ENCODE results near the gene TMEM174. TPM values are rescaled to one million over a fixed set of nuclear protein-coding genes. Genes with fewer than 3 reads are reported as not detected.
A peak's percentile ranks its signal among the peaks of the same experiment; 100 is the strongest.

TMEM174 gene
- total RNA-seq, 1 donor: not detected

GRCh38 chr5:73158313-73158712, 14.7 kb upstream of the TMEM174 start:
- no peak for DNase-seq (ENCODE audit: low read depth)
- no peak for TF ChIP-seq CTCF (IDR thresholded peaks at IDR 0.05; ENCODE audit: insufficient read depth, low read length)
- no peak overlapping the region for H3K4me3 ChIP-seq (ENCODE audit: low read depth, low read length)

- no peak for DNase-seq (ENCODE audit: low read depth)
- no peak overlapping the region for H3K4me3 ChIP-seq (ENCODE audit: low read depth, low read length)
- TF ChIP-seq CTCF (IDR thresholded peaks at IDR 0.05; ENCODE audit: insufficient read depth, low read length): no peak
Measured at GRCh38 chr5:73160239-73160671, 12.7 kb upstream of the TMEM174 start.

- peak; percentile 69 for TF ChIP-seq CTCF (IDR thresholded peaks at IDR 0.05; ENCODE audit: insufficient read depth, low read length)
- peak; percentile 35 for DNase-seq (ENCODE audit: low read depth)
- H3K4me3 ChIP-seq (ENCODE audit: low read depth, low read length): no peak overlapping the region
Measured at GRCh38 chr5:73170522-73170921, 2.5 kb upstream of the TMEM174 start.

GRCh38 chr5:73171495-73171894, 1.5 kb upstream of the TMEM174 start:
- no peak for TF ChIP-seq CTCF (IDR thresholded peaks at IDR 0.05; ENCODE audit: insufficient read depth, low read length)
- no peak overlapping the region for H3K4me3 ChIP-seq (ENCODE audit: low read depth, low read length)
- DNase-seq (ENCODE audit: low read depth): no peak

- DNase-seq (ENCODE audit: low read depth): no peak
- no peak for TF ChIP-seq CTCF (IDR thresholded peaks at IDR 0.05; ENCODE audit: insufficient read depth, low read length)
- no peak overlapping the region for H3K4me3 ChIP-seq (ENCODE audit: low read depth, low read length)
Measured at GRCh38 chr5:73174100-73174815, 1.3 kb downstream of the TMEM174 start.

- DNase-seq (ENCODE audit: low read depth): no peak
- TF ChIP-seq CTCF (IDR thresholded peaks at IDR 0.05; ENCODE audit: insufficient read depth, low read length): no peak
- no peak overlapping the region for H3K4me3 ChIP-seq (ENCODE audit: low read depth, low read length)
Measured at GRCh38 chr5:73176250-73176649, 3.3 kb downstream of the TMEM174 start.

GRCh38 chr5:73178265-73178664, 5.3 kb downstream of the TMEM174 start:
- DNase-seq (ENCODE audit: low read depth): no peak
- H3K4me3 ChIP-seq (ENCODE audit: low read depth, low read length): no peak overlapping the region
- TF ChIP-seq CTCF (IDR thresholded peaks at IDR 0.05; ENCODE audit: insufficient read depth, low read length): no peak
